Smooth muscle cell of the brain vasculature (primary cell): Measurements from ENCODE around the gene CDH13.

Experiments used
- DNase-seq: peaks from one replicate; pipeline ENCODE4 v3.0.0-alpha.2; 2012; ENCODE audit warnings: low read depth, low spot score

The CDH13 gene

DNA sequence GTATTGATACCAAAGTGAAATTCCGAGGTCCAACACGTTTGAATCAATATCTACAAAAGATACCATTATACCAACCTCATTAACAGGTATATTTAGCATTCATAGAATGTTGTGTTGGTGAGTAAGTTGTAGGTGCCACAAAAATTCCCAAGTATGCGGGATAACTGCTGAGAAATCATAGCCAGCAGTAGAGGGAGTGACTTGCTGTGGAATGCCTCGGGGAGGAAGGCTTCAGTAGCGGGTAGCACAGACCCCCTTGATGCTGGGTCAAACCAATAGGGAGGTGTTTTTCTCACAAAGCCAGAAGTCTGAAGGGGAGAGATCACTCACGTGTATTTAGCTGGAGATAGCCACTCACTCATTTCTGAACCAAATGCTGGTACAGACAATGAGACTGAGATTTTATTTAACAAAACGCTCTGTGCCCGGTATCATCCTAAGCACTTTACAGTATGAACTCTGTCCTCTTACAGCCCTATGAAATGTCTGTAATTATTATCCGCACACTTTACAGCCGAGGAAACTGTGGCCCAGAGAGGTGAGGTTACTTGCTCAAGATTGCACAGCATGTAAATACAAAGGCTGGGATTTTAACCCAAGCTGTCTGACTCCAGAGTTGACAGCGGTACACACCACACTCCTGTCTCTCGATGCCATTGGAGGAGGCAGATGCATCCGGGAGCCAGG is 1204.1 kb downstream of the CDH13 start:
- DNase-seq = no peak

GRCh38 chr16:83831456-83831987 is 1204.8 kb downstream of the CDH13 start:
- DNase-seq = no peak

DNA sequence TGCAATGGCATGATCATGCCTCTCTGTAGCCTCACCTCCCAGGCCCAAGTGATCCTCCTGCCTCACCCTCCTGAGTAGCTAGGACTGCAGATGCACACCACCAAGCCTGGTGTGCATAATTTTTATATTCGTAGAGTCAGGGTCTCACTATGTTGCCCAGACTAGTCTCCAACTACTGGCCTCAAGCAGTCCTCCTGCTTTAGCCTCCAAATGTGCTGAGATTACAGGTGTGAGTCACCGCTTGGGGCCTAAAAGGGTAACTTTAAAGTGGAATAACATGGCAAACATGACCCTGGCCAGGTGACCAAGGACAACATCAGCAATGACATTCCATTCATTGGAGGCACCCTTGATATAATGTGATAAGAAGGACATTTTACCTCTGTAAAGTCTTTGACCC is 1207.2 kb downstream of the CDH13 start:
- DNase-seq = no peak

DNA sequence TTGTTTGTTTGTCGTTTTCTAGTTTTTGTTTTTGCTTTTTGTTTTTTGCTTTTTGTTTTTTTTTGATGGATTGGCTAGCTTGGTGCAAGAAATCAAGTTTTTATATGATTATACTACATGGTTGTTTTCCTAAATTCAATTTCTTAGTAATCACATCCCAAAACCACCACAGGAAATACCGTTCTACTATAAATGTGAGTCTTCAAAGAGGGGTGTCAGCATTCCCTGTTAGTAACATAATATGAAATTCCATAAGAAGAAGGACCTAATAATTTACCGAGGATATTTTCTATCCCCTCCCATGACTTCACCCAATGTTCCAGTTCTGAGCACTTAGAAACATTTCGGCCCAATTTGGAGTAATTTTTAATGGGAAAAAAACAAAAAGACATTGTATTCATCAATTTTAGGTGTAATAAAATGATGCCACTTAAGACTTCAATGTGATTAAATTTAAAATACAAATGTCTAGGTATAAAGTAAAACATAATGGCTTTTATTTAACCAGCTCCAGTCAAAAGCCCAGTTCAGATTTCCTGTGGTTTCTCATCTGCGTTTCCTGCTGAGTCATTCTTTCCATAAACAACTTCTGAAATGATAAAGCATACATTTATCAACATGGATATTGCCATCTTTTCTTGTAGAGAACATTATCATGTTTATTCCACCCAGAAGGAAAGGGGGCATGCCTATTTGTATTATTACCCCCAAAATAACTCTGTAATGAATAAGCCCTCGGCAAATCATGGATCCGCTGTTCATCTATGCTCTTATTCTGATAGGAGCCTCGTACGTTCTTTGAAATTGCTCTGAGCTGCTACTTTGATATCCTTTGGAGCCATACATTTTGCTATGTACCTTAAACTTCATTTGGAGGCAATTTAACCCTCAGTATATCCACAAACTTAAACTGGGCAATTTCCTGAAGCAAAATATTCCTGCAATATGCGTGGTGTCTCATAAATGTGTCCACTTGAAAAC is 1209.1 kb downstream of the CDH13 start:
- peak; percentile 23 for DNase-seq

DNA sequence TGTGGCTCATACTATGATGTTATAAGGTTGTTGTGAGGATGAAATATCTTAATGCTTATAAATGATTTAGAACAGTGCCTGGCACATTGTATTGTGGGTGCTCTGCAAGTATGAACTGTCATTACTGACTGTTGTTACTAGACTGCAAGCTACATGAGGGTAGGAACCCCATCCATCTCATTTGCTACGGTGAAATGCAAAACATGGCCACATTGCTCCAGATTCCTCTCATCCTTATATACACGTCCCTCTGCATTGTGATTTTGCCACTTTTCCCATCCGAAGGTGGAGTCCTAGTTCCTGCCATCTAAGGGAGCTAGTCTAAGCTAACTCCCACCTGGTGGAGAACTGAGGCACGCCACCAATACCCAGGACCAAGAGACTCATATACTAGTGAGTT is 1210.8 kb downstream of the CDH13 start:
- DNase-seq = no peak

- DNase-seq = no peak
These were observed 1211.4 kb downstream of the CDH13 start for GRCh38 chr16:83838151-83838550.

DNA sequence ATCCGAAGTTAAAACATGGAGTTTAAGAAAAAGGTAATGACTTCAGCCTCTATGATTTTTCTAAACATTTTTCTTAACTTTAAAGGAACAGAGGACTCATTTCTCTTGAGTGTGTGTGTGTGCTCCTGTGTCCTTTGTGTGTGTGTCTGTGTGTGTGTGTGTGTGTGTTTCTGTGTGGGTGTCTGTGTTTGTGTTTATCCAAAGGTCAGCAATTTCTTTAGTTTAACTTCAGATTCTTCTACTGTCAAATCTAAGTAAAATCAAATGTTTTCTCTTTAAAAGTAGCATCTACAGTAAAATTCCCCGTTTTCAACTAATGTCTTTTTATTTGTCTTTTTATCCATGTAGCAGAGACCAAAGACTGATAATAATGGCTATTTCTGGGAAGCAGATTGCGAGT is 1212.8 kb downstream of the CDH13 start:
- DNase-seq = no peak

- DNase-seq = no peak
These were observed 1213.4 kb downstream of the CDH13 start for GRCh38 chr16:83840060-83840617.

GRCh38 chr16:83842291-83842690 is 1215.5 kb downstream of the CDH13 start:
- no peak for DNase-seq

- no peak for DNase-seq
These were observed 1216.2 kb downstream of the CDH13 start for GRCh38 chr16:83842756-83843507.

GRCh38 chr16:83843657-83844056 is 1216.9 kb downstream of the CDH13 start:
- no peak for DNase-seq

DNA sequence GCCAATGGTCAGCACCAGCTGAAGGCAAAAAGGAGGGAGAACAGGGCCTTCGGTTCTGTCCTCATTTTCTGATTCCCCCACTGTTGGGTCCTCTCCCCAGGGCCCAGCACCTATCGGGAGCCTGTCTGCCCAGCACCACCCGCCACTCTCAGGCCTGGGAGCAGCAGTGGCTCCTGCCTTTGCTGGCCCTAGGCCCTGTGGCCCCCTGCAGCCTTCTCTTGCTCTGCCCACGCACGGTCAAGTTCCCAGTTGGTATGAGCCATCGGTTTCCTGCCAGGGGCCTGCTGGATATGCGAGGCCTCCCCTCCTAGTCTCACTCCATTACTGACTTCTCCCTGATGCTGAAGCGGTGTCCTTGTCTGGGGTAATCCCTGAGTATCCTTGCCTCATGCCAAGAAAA is 1218.5 kb downstream of the CDH13 start:
- DNase-seq = no peak

- DNase-seq = no peak
These were observed 1220.8 kb downstream of the CDH13 start for GRCh38 chr16:83847371-83848225.

DNA sequence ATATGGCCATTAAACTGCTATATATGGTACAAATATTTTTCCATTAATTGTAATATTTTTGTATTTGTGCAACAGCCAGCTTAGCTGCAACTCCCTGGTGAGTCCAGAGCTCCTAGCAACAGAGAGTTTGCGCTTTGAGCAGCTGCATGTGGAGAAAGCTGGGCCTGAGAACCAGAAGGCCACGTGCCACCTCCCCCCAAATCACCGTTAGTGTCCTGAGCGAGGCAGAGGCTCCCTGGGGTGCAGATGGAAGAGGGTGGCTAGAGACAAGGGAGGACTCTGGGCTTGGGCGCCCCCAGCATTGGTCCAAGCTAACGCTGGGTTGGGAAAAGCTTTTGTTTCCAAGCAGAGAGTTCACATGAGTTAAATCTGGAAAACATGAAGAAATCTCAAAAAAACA is 1222.7 kb downstream of the CDH13 start:
- no peak for DNase-seq
